ENCODE results near the gene AP3S1. TPM values are rescaled to one million over a fixed set of nuclear protein-coding genes. Genes with fewer than 3 reads are reported as not detected.
"Not testable (repeated sequence)": the region's sequence is repeated elsewhere in the genome, so short reads cannot be mapped to it uniquely, and the experiment has no call there.

AP3S1 gene
- total RNA-seq, 1 donor from 2014 or later = 73.2 TPM

GRCh38 chr5:115820846-115821245 lies 20.9 kb upstream of the AP3S1 start:
- H3K4me3 ChIP-seq (ENCODE audit: low read depth, low read length) = no peak overlapping the region
- no peak for TF ChIP-seq CTCF (conservative IDR thresholded peaks at IDR 0.05; ENCODE audit: low read depth, low read length)
- DNase-seq (ENCODE audit: low read depth) = no peak

GRCh38 chr5:115824983-115825382 lies 16.8 kb upstream of the AP3S1 start:
- H3K4me3 ChIP-seq (ENCODE audit: low read depth, low read length); DNase-seq (ENCODE audit: low read depth): not testable (repeated sequence)

- DNase-seq (ENCODE audit: low read depth) = no peak
- H3K4me3 ChIP-seq (ENCODE audit: low read depth, low read length) = no peak overlapping the region
- no peak for TF ChIP-seq CTCF (conservative IDR thresholded peaks at IDR 0.05; ENCODE audit: low read depth, low read length)
Observed at GRCh38 chr5:115825948-115826347, 15.8 kb upstream of the AP3S1 start.

GRCh38 chr5:115829913-115830312 lies 11.8 kb upstream of the AP3S1 start:
- TF ChIP-seq CTCF (conservative IDR thresholded peaks at IDR 0.05; ENCODE audit: low read depth, low read length) = no peak
- no peak overlapping the region for H3K4me3 ChIP-seq (ENCODE audit: low read depth, low read length)
- no peak for DNase-seq (ENCODE audit: low read depth)

GRCh38 chr5:115831163-115831768 lies 10.5 kb upstream of the AP3S1 start:
- no peak overlapping the region for H3K4me3 ChIP-seq (ENCODE audit: low read depth, low read length)
- DNase-seq (ENCODE audit: low read depth) = no peak
- TF ChIP-seq CTCF (conservative IDR thresholded peaks at IDR 0.05; ENCODE audit: low read depth, low read length) = peak; percentile 92

- no peak overlapping the region for H3K4me3 ChIP-seq (ENCODE audit: low read depth, low read length)
- TF ChIP-seq CTCF (conservative IDR thresholded peaks at IDR 0.05; ENCODE audit: low read depth, low read length) = no peak
- DNase-seq (ENCODE audit: low read depth) = no peak
Observed at GRCh38 chr5:115835481-115835880, 6.3 kb upstream of the AP3S1 start.

GRCh38 chr5:115838885-115839518 lies 2.7 kb upstream of the AP3S1 start:
- peak; percentile 59 for TF ChIP-seq CTCF (conservative IDR thresholded peaks at IDR 0.05; ENCODE audit: low read depth, low read length)
- H3K4me3 ChIP-seq (ENCODE audit: low read depth, low read length) = peak overlapping the region; percentile 12
- DNase-seq (ENCODE audit: low read depth) = no peak
